A549 (cell line): ENCODE data around the gene VSIG2. TPM values are rescaled to one million over a fixed set of nuclear protein-coding genes. Genes with fewer than 3 reads are reported as not detected.

Experiments
- ATAC-seq, 2 experiments: fragments of 200-7000 bp in 1 of 2; fragments of >200 bp in 1 of 2; cut with Nextera tagmentation in 1 of 2; cut with Tn5 transposase in 1 of 2; 3 replicates each; pipeline versions ENCODE4 v1.8.0 to v1.9.1; 2018 to 2020; ENCODE audit warnings: mild to moderate bottlenecking in 1 of 2, moderate library complexity in 1 of 2
- CTCF ChIA-PET: fragments of 300-600 bp; sonication (Branson Sonifier 250); formaldehyde crosslinking; extraction: SDS; loops from one replicate; lab custom pipeline; 2021; ENCODE audit warnings: antibody characterized with exemption, inconsistent platforms; lab: Yijun Ruan, JAX
- POLR2A ChIA-PET: fragments of 350-600 bp; formaldehyde crosslinking; extraction: SDS; loops from one replicate; lab custom pipeline; 2021; ENCODE audit warnings: antibody characterized with exemption, inconsistent platforms; lab: Yijun Ruan, JAX
- DNase-seq, 2 experiments: peaks; one replicate each; pipeline versions ENCODE4 v3.0.0 to v3.0.0-alpha.2; 2011 to 2016; ENCODE audit warnings: low read depth in 1 of 2, low spot score in 1 of 2
- FAIRE-seq: peaks from 2 replicates; lab custom pipeline; 2011; peaks lifted over from hg19 to GRCh38; lab: Jason Lieb, UNC
- H3K27ac ChIP-seq, 2 experiments: fragments of >200 bp; sonication (Bioruptor Twin); formaldehyde crosslinking; 3 replicates each; pipeline ENCODE4 v1.5.1; 2016 to 2017
- H3K4me1 ChIP-seq: fragments of >200 bp; sonication (Bioruptor Twin); formaldehyde crosslinking; 3 replicates; pipeline ENCODE4 v1.6.1; 2016
- H3K4me2 ChIP-seq: fragments of >200 bp; sonication (Bioruptor Twin); formaldehyde crosslinking; 3 replicates; pipeline ENCODE4 v1.6.1; 2016
- H3K4me3 ChIP-seq: fragments of >200 bp; sonication (Bioruptor Twin); formaldehyde crosslinking; 3 replicates; pipeline ENCODE4 v1.5.1; 2016
- H3K9me3 ChIP-seq: fragments of >200 bp; sonication (Bioruptor Twin); formaldehyde crosslinking; 3 replicates; pipeline ENCODE4 v1.6.1; 2016
- CBX8 ChIP-seq: fragments of 200-600 bp; sonication (generic); IDR thresholded peaks from 2 replicates; pipeline ENCODE4 v1.6.1; 2016
- CEBPB ChIP-seq, 2 experiments: fragments of >200 bp in 1 of 2; sonication (Bioruptor Twin) in 1 of 2; formaldehyde crosslinking in 1 of 2; IDR thresholded peaks; 2 replicates each; pipeline ENCODE4 v1.6.1; 2012 to 2016
- CHD2 ChIP-seq: fragments of 150-350 bp; IDR thresholded peaks from 2 replicates; pipeline ENCODE4 v1.6.1; 2014; ENCODE audit warnings: low read length; ENCODE audit not compliant: partially characterized antibody
- HDAC2 ChIP-seq: fragments of 200-600 bp; sonication (generic); IDR thresholded peaks from 2 replicates; pipeline ENCODE4 v1.6.1; 2016
- HEYL ChIP-seq: fragments of 250-450 bp; sonication (Bioruptor Pico); IDR thresholded peaks from 2 replicates; pipeline ENCODE4 v1.8.0; 2021; ENCODE audit warnings: mild to moderate bottlenecking, moderate library complexity
- HOXB13 ChIP-seq: fragments of 250-450 bp; sonication (Bioruptor Pico); IDR thresholded peaks from 2 replicates; pipeline ENCODE4 v1.5.0; 2020; ENCODE audit warnings: low read depth, mild to moderate bottlenecking, moderate library complexity
- JUN ChIP-seq, 2 experiments: fragments of >200 bp; sonication (Bioruptor Twin); formaldehyde crosslinking; IDR thresholded peaks; 2 replicates in 1 of 2; 3 replicates in 1 of 2; pipeline ENCODE4 v1.6.1; 2016 to 2017
- KDM1A ChIP-seq: fragments of 200-600 bp; sonication (generic); IDR thresholded peaks from 2 replicates; pipeline ENCODE4 v1.6.1; 2016; ENCODE audit warnings: low read depth, mild to moderate bottlenecking
- NFE2L2 ChIP-seq: fragments of 150-350 bp; conservative IDR thresholded peaks from 2 replicates; pipeline ENCODE4 v1.6.1; 2014; ENCODE audit warnings: low read length
- POLR2A ChIP-seq: IDR thresholded peaks from 2 replicates; pipeline ENCODE4 v1.6.1; 2012; ENCODE audit warnings: mild to moderate bottlenecking, low read length
- RARB ChIP-seq: fragments of 250-450 bp; sonication (Bioruptor Pico); IDR thresholded peaks from 2 replicates; pipeline ENCODE4 v1.8.0; 2021; ENCODE audit warnings: mild to moderate bottlenecking, moderate library complexity
- RNF2 ChIP-seq: fragments of 200-600 bp; sonication (generic); IDR thresholded peaks from 2 replicates; pipeline ENCODE4 v1.6.1; 2016; ENCODE audit warnings: low read depth, mild to moderate bottlenecking, antibody characterized with exemption, moderate library complexity, borderline replicate concordance
- SMC3 ChIP-seq: fragments of >200 bp; sonication (Bioruptor Twin); formaldehyde crosslinking; IDR thresholded peaks from 3 replicates; pipeline ENCODE4 v1.6.1; 2018; ENCODE audit warnings: inconsistent platforms
- SREBF2 ChIP-seq: fragments of 450-650 bp; IDR thresholded peaks from 2 replicates; pipeline ENCODE4 v1.6.1; 2014; ENCODE audit warnings: mild to moderate bottlenecking, moderate library complexity
- TFCP2L1 ChIP-seq: fragments of 250-450 bp; sonication (Bioruptor Pico); IDR thresholded peaks from 2 replicates; pipeline ENCODE4 v1.5.0; 2021; ENCODE audit warnings: mild to moderate bottlenecking
- TP53 ChIP-seq: fragments of 250-450 bp; sonication (Bioruptor Pico); IDR thresholded peaks from 2 replicates; pipeline ENCODE4 v1.5.0; 2021; ENCODE audit warnings: mild to moderate bottlenecking, moderate library complexity
- ZFP36 ChIP-seq: fragments of 450-650 bp; IDR thresholded peaks from 2 replicates; pipeline ENCODE4 v1.6.1; 2014; ENCODE audit warnings: borderline replicate concordance; ENCODE audit not compliant: partially characterized antibody
- ZSCAN20 ChIP-seq: fragments of 250-450 bp; sonication (Bioruptor Pico); IDR thresholded peaks from 2 replicates; pipeline ENCODE4 v1.8.0; 2022; ENCODE audit warnings: mild to moderate bottlenecking, moderate library complexity
- WGBS: methylation state at CpG from one replicate; pipeline ENCODE4 v1.1.6; 2017; ENCODE audit errors: missing lambda C conversion rate; 5-methylcytosine and 5-hydroxymethylcytosine counted together
- polyA plus RNA-seq, 4 experiments: library from polyadenylated mRNA; depleted of rRNA in 3 of 4; stranded (reverse); fragments of >200 nt; fragmentation: RNase III in 1 of 4; extraction: RNeasy Plus Mini Kit Qiagen cat#74134 plus additional on column Dnase treatment in 1 of 4; gene quantifications; 2 replicates in 3 of 4; 3 replicates in 1 of 4; pipeline ENCODE4 v1.2.3, GENCODE V29; 2011 to 2017
- TF ChIP-seq, protein P1 (sequence below): fragments of 250-450 bp; sonication (Bioruptor Pico); IDR thresholded peaks from 2 replicates; pipeline ENCODE4 v1.5.0; 2020; ENCODE audit warnings: low read depth, mild to moderate bottlenecking, moderate library complexity
- TF ChIP-seq, protein P2 (sequence below): fragments of >200 bp; sonication (Bioruptor Twin); formaldehyde crosslinking; IDR thresholded peaks from 3 replicates; pipeline ENCODE4 v1.6.1; 2016
- TF ChIP-seq, protein P3 (sequence below): IDR thresholded peaks from 2 replicates; pipeline ENCODE4 v1.6.1; 2012; ENCODE audit warnings: low read depth, borderline replicate concordance
- TF ChIP-seq, protein P4 (sequence below): fragments of >200 bp; sonication (Bioruptor Twin); formaldehyde crosslinking; IDR thresholded peaks from 3 replicates; pipeline ENCODE4 v1.5.1; 2016

The VSIG2 gene
- polyA plus RNA-seq, 2 of the 4 experiments (the other 2 are of a cell fraction) = not detected

DNA sequence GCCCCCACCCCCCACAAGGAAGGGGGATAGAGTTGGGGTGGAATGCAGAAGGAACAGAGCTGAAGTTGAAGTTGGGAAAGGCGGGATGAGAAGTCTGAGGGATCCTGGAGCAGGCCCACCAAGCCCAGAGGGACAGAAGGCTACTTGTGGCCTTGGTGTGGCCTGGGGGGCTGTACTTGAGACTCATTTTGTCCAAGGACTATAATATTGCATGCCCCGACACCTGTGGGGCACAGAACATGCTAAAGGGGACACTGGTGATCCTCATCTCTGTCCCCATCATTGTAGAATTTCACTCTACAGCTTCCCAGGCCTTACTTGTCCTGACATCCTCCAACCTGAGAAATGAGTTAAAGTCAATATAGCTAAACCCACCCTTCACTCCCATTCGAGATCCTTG, 8.8 kb upstream of the VSIG2 start:
- H3K4me1 ChIP-seq = peaks cover 42% of the 10 kb centered on the region
- H3K4me2 ChIP-seq = peak overlapping the region; percentile 98; the same call in 2 of the 3 replicates
- CTCF ChIA-PET = interaction anchor here (0.6 to 5.2 kb wide), 8 partner anchors 8 to 1134 kb away, joined by 3 to 45 read pairs (median 5); no protein-coding TSS in a partner anchor

DNA sequence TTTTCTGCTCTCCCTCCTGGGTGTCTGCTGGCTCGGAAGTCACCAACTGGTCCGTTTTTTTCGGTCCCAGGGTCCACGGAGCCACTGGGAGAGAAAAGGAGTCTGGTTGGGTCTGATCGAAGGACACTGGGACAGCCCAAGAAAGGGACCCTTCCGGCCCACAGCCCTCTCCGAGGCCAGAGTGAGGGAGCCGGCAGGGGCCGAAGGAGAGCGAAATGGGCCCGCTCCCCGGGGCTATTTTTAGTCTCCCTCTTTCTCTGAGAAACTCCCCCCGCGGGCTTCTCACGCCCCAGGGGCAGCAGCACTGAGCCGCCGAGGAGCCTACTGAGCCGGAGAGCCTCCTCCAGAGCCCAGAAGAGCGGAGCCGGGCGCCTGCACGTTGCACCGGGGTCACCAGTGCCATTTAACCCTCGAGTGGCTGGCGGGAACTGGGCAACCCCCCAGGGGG, 8.2 kb upstream of the VSIG2 start:
- H3K4me3 ChIP-seq = no peak overlapping the region
- FAIRE-seq (no peak), DNase-seq (no peak)
- peak overlapping the region in 1 of 2 experiments; percentile 31; a peak in 1 of 6 replicates for H3K27ac ChIP-seq
- H3K9me3 ChIP-seq = no peaks in the 10 kb centered on the region
- POLR2A ChIA-PET = no interaction called here
- TF ChIP-seq CBX8 (no peak), CHD2 (no peak), SREBF2 (no peak), NFE2L2 (no peak), SMC3 (no peak), ZFP36 (no peak)
- TF ChIP-seq, protein P1, sequence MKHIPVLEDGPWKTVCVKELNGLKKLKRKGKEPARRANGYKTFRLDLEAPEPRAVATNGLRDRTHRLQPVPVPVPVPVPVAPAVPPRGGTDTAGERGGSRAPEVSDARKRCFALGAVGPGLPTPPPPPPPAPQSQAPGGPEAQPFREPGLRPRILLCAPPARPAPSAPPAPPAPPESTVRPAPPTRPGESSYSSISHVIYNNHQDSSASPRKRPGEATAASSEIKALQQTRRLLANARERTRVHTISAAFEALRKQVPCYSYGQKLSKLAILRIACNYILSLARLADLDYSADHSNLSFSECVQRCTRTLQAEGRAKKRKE (CRISPR knock-in tag) = no peak
- TF ChIP-seq, all 56 proteins: peak for 0
- Histone ChIP-seq H3K4me1 (peaks cover 36% of the 10 kb centered on the region), H3K4me2 (no peak overlapping the region)
- ATAC-seq = no peak
- CTCF ChIA-PET = interaction anchor here (0.6 to 5.2 kb wide), 9 partner anchors 9 to 1135 kb away, joined by 3 to 45 read pairs (median 7); no protein-coding TSS in a partner anchor
- 80% methylated on average over 11 of the region's 25 CpGs for WGBS

More for the DNA sequence above, 8.8 kb upstream of the VSIG2 start:
- H3K4me3 ChIP-seq = no peak overlapping the region
- POLR2A ChIA-PET = interaction anchor here (0.7 kb wide), 1 partner anchor 87 kb away, joined by 4 read pairs; the partner anchor contains the start of genes SIAE and SPA17
- peak overlapping the region in 1 of 2 experiments; percentile 31; a peak in 1 of 6 replicates for H3K27ac ChIP-seq
- TF ChIP-seq JUN (IDR thresholded peaks at IDR 0.05) = no peak
- TF ChIP-seq TFCP2L1 (CRISPR knock-in tag) = no peak
- no peak for TF ChIP-seq RNF2
- TF ChIP-seq HOXB13 (CRISPR knock-in tag) = no peak
- no peak for TF ChIP-seq RARB
- TF ChIP-seq, protein P2, sequence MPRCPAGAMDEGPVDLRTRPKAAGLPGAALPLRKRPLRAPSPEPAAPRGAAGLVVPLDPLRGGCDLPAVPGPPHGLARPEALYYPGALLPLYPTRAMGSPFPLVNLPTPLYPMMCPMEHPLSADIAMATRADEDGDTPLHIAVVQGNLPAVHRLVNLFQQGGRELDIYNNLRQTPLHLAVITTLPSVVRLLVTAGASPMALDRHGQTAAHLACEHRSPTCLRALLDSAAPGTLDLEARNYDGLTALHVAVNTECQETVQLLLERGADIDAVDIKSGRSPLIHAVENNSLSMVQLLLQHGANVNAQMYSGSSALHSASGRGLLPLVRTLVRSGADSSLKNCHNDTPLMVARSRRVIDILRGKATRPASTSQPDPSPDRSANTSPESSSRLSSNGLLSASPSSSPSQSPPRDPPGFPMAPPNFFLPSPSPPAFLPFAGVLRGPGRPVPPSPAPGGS = no peak
- no peak for TF ChIP-seq NFE2L2
- TF ChIP-seq POLR2A = no peak
- no peak for TF ChIP-seq HEYL (CRISPR knock-in tag)
- no peak for TF ChIP-seq CEBPB (IDR thresholded peaks at IDR 0.05)
- TF ChIP-seq KDM1A = no peak
- TF ChIP-seq ZSCAN20 (CRISPR knock-in tag) = no peak
- no peak for TF ChIP-seq TP53 (CRISPR knock-in tag)
- TF ChIP-seq HDAC2 = no peak
- TF ChIP-seq, protein P3, sequence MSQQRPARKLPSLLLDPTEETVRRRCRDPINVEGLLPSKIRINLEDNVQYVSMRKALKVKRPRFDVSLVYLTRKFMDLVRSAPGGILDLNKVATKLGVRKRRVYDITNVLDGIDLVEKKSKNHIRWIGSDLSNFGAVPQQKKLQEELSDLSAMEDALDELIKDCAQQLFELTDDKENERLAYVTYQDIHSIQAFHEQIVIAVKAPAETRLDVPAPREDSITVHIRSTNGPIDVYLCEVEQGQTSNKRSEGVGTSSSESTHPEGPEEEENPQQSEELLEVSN = no peak
- TF ChIP-seq, protein P4, sequence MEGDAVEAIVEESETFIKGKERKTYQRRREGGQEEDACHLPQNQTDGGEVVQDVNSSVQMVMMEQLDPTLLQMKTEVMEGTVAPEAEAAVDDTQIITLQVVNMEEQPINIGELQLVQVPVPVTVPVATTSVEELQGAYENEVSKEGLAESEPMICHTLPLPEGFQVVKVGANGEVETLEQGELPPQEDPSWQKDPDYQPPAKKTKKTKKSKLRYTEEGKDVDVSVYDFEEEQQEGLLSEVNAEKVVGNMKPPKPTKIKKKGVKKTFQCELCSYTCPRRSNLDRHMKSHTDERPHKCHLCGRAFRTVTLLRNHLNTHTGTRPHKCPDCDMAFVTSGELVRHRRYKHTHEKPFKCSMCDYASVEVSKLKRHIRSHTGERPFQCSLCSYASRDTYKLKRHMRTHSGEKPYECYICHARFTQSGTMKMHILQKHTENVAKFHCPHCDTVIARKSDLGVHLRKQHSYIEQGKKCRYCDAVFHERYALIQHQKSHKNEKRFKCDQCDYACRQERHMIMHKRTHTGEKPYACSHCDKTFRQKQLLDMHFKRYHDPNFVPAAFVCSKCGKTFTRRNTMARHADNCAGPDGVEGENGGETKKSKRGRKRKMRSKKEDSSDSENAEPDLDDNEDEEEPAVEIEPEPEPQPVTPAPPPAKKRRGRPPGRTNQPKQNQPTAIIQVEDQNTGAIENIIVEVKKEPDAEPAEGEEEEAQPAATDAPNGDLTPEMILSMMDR = no peak
- DNase-seq = no peak
- WGBS = 67% methylated on average over 3 of the region's 3 CpGs
- no peaks in the 10 kb centered on the region for H3K9me3 ChIP-seq
- ATAC-seq = no peak
- FAIRE-seq = no peak
